HG03432 (cell line): ENCODE measurements around the gene TEAD1.
"Not testable (repeated sequence)": the region's sequence is repeated elsewhere in the genome, so short reads cannot be mapped to it uniquely, and the experiment has no call there.

Experiments used
- ATAC-seq: cut with Tn5 transposase; IDR thresholded peaks from one replicate; pipeline ENCODE4 v1.9.1; 2021; ENCODE audit warnings: mild to moderate bottlenecking, moderate library complexity; ENCODE audit not compliant: unreplicated experiment

The TEAD1 gene

GRCh38 chr11:12856338-12856737, 182.1 kb downstream of the TEAD1 start:
- no peak for ATAC-seq

GRCh38 chr11:12857572-12857971, 183.4 kb downstream of the TEAD1 start:
- no peak for ATAC-seq

DNA sequence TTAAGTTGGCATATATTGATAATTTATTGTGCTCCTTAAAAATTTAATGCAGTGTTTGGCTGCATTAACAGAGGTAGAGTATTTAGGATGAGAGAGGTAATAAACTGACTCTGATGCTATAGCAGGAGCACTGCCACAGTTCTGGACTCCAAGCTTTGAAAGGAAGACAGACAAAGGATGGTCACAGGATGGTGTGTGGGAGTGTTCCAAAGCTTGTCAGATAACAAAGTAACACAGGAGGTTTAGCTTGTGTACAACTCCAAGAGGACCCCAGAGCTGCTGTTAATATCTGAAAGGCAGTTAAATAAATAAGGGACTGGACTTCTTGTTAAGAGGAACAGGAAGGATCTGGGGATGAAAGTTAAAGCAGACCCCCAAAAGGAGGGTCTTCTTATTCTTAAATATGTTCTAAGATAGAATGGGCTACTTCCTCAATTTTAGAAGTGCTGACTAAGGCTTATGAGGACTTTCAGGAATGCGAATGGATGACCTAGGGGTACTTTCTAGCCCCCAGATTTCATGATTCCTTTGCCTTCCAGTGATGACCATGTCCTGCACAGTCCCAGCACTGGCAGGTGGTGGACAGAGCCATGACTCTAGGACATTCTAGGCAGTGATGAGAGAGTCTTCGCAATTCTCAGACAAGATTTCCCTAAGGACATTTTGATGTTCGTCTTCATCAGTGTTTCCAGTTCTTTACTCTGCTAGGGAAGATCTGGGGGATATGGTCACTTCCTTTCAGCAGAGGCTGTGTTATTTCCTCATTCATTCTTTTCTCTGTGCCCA, 185.8 kb downstream of the TEAD1 start:
- ATAC-seq: no peak

DNA sequence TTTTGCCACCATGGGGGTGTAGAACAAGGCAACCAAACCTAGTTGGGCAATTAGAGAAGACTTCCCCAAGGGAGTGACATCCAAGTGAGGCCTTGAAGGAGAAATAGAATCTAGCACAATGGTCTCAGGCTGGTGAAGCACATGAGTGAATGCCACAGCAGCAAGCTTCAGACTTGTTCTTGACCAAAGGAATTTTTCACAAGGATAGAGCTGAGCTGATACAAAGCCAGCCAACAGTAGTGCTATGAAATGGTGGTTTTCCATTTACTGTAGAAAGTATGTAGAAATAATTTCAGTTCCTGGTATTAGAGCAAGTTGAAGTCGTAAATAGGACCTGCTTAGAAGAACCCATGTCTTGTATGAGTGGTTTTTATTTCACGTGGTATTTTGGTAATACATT, 186.6 kb downstream of the TEAD1 start:
- no peak for ATAC-seq

GRCh38 chr11:12862696-12863469, 188.7 kb downstream of the TEAD1 start:
- no peak for ATAC-seq

- ATAC-seq: no peak
Observed at GRCh38 chr11:12863605-12864121, 189.4 kb downstream of the TEAD1 start.

GRCh38 chr11:12864316-12865156, 190.3 kb downstream of the TEAD1 start:
- ATAC-seq: no peak

- ATAC-seq: no peak
Observed at GRCh38 chr11:12865863-12866595, 191.8 kb downstream of the TEAD1 start.

DNA sequence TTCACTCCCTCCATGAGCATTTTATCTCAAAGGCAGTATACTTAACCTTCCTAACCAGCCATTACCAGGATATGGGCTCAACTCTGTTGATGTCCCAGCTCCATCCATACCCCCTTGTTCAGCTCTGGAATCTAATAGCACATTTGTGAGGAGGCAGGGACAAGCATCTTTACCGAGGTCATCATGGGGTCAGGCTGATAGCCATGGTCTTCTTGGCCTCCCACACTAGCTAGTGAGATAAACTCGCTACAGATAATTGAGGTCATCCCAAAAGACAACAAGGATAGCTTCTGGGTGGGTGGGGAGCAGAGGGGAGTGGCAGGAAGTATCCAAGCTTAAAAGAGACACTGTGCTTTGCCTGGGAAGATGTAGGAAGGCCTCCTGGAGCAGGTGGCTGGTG, 193.3 kb downstream of the TEAD1 start:
- ATAC-seq: no peak

DNA sequence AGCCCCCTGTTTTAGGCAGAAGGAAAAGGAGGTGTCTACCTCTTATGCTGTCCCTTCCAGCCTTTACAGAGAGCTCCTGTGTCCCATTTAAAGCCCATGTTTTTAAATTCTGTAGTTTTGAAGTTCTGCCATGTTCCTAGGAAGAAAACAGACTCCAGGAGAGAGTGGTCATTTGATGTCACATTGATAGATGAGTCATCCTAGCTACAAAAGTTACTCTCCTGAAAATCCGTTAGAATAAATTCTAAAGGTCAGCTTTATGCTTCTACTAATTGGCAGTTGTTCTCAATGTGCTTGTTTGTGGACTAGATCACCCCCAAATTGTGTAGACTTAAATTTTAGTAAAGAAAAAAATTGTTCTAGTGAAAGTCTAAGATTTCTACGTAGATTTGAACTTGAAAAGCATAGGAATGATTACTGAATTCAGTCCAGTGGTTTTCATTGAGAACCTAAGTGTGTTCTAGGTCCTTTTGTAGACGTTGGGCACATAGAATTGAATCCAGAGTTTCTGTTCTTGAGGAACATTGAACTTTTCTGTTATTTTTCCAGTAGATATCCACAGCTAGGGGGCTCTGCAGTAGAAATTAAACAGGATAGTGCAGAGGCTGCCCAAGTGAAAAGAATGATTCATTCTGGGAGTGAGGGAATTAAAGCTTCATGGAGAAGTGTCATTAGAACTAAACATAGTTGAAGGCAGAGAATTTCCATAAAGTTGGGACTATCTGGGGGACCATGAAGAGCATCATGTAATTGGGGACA, 194.3 kb downstream of the TEAD1 start:
- ATAC-seq: no peak

GRCh38 chr11:12871241-12871640, 197.0 kb downstream of the TEAD1 start:
- no peak for ATAC-seq

DNA sequence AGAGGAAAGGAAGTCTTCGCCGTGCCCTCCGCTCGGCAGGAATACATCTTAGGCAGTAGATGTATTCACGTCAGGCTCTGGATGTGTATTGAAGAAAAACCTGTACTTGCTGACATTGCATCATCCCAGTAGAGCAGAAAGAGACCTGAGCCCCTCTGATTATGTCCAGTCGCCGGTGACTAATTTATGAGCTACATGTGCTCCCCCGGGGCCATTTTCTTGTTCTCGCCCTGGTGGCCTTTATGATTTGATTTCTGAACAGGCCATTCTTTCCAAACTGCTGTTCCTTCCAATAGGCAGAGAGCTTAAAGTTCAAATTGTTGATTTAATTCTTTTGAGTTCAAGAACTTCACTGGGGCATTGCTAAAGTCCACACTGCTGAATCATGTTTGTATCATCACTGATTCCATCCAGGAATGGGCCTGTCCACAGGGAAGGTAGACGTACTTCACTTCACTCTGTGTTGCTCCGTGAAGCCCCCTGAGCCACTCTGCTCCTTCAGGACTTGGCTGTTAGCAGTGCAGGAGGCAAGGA, 197.6 kb downstream of the TEAD1 start:
- ATAC-seq: no peak

GRCh38 chr11:12876340-12876739, 202.1 kb downstream of the TEAD1 start:
- ATAC-seq: no peak

GRCh38 chr11:12876988-12877387, 202.8 kb downstream of the TEAD1 start:
- ATAC-seq: no peak

GRCh38 chr11:12877508-12877907, 203.3 kb downstream of the TEAD1 start:
- ATAC-seq: not testable (repeated sequence)

GRCh38 chr11:12880327-12880726, 206.1 kb downstream of the TEAD1 start:
- no peak for ATAC-seq

DNA sequence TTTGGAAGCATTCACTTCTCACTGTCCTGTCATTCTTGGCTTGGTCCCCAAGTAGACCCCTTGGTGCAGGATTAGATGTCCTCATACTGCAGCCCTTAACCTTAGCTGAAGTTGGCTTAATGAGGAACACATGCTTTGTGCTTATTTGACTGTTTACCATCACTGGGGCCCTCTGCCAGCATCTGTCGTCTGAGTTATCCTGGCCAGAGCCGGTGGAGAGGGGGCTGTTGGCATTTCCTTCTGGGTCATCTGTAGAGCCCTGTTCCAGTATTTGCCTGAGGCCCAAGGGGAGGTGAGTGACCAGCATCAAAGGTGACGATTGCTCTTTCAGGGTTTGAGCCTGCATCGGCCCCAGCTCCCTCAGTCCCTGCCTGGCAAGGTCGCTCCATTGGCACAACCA, 208.4 kb downstream of the TEAD1 start:
- no peak for ATAC-seq

- ATAC-seq: no peak
Observed at GRCh38 chr11:12884751-12885318, 210.6 kb downstream of the TEAD1 start.

- ATAC-seq: no peak
Observed at GRCh38 chr11:12885717-12886239, 211.6 kb downstream of the TEAD1 start.
